Astrocyte of the spinal cord (primary cell): Measurements from ENCODE around the gene HPX.

Experiments
- DNase-seq: peaks from one replicate; pipeline ENCODE4 v3.0.0; 2011; ENCODE audit warnings: low read depth, low spot score
- H3K4me3 ChIP-seq: 2 replicates; pipeline ENCODE4 v1.5.1; 2011; ENCODE audit warnings: low read depth, mild to moderate bottlenecking, low read length, moderate library complexity
- in situ Hi-C: cut with HindIII; loops from 2 replicates; pipeline ENCODE4 v1.10.0; 2017; ENCODE audit warnings: low sequenced_read_pairs
- TF ChIP-seq, protein P1 (sequence below): IDR thresholded peaks from 2 replicates; pipeline ENCODE4 v1.5.1; 2012; ENCODE audit warnings: low read depth, mild to moderate bottlenecking, low read length, inconsistent platforms

Gene HPX

DNA sequence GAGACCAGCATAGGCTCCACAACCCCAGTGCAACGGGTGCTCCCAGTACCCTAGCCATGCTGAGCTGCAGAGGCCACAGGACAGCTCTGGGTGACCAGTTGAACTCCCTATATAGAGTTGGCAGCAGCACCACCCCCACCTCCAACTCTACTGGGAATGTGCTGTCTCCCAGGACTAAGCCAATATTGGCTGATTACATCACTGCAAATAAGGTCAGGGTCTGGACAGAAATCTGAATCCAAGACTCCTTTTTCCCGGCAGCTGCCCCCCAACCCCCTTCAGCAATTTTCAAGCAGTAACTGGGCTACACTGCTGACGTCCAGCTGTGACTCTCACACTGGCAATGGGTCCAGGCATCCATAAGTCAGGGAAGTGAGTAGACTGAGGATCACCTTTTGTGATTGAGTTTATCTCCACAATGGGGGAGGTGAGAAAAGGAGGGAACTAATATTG is at the start of gene HPX:
HPX (minus strand) TSS at position 82 of the 453 bp plus-strand sequence; CDS start at position 58, 24 bp downstream.
- DNase-seq = no peak
- no peak within 1 kb of the TSS for H3K4me3 ChIP-seq
- TF ChIP-seq, protein P1, sequence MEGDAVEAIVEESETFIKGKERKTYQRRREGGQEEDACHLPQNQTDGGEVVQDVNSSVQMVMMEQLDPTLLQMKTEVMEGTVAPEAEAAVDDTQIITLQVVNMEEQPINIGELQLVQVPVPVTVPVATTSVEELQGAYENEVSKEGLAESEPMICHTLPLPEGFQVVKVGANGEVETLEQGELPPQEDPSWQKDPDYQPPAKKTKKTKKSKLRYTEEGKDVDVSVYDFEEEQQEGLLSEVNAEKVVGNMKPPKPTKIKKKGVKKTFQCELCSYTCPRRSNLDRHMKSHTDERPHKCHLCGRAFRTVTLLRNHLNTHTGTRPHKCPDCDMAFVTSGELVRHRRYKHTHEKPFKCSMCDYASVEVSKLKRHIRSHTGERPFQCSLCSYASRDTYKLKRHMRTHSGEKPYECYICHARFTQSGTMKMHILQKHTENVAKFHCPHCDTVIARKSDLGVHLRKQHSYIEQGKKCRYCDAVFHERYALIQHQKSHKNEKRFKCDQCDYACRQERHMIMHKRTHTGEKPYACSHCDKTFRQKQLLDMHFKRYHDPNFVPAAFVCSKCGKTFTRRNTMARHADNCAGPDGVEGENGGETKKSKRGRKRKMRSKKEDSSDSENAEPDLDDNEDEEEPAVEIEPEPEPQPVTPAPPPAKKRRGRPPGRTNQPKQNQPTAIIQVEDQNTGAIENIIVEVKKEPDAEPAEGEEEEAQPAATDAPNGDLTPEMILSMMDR = no peak
- in situ Hi-C loops = no loop called here

- TF ChIP-seq, protein P1 = no peak
Observed at GRCh38 chr11:6489306-6489705, 48.5 kb upstream of the HPX start.

DNA sequence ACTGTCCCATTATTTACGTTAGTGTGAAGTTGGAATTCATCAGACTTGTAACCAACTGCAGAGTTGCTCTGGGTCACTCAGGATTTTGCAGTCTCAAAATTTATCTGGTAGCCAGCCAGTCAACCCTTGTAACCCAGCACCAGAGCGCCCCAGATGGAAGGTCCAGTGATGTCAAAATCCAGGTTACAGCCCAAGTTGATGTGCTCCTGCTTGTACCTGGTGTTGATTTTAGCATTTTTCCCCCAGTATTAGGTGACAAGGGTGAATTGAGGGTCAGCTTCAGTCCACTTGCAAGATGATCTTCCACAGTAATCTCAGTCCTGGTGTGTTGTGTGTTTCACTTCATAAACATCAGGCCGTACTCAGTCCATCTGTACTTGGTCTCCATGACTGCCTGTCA is 48.0 kb upstream of the HPX start:
- in situ Hi-C loops = no loop called here
- DNase-seq = no peak
- H3K4me3 ChIP-seq = no peak overlapping the region
- TF ChIP-seq, protein P1 = no peak

More at GRCh38 chr11:6489306-6489705, 48.5 kb upstream of the HPX start:
- no peak for DNase-seq
- H3K4me3 ChIP-seq = no peak overlapping the region
- in situ Hi-C loops = no loop called here

DNA sequence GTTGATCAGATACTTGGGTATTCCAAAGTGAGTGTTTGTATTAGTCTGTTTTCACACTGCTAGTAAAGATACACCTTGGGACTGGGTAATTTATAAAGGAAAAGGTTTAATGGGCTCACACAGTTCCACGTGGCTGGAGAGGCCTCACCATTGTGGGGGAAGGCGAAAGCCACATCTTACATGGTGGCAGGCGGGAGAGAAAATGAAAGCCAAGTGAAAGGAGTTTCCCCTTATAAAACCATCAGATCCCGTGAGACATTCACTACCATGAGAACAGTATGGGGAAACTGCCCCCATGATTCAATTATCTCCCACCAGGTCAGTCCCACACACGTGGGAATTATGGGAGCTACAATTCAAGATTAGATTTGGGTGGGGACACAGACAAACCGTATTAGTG is 47.6 kb upstream of the HPX start:
- TF ChIP-seq, protein P1 = no peak
- no peak overlapping the region for H3K4me3 ChIP-seq
- in situ Hi-C loops = no loop called here
- DNase-seq = no peak

GRCh38 chr11:6486938-6487337 is 46.2 kb upstream of the HPX start:
- H3K4me3 ChIP-seq = no peak overlapping the region
- in situ Hi-C loops = no loop called here
- TF ChIP-seq, protein P1 = no peak
- no peak for DNase-seq

DNA sequence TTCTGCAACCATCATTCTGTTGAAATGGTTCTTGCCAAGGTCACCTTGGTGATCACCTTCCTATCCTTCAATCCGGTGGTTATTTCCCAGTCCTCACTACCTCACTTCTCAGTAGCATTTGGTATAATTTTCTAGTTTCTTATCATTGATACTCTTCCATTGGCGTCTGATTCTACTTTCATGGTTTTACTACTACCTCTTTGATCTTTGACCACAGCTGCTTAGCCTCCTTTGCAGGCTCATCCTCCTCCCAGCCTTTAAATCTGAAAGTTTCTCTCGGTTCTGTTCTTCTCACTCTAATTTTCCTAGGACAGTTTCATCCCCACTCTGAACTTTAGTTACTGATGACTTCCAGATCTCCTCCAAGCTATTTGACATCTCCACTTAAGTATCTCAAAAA is 45.5 kb upstream of the HPX start:
- TF ChIP-seq, protein P1 = no peak
- no peak for DNase-seq
- H3K4me3 ChIP-seq = no peak overlapping the region
- in situ Hi-C loops = no loop called here

GRCh38 chr11:6485661-6486060 is 44.9 kb upstream of the HPX start:
- TF ChIP-seq, protein P1 = no peak

More at GRCh38 chr11:6485661-6486060, 44.9 kb upstream of the HPX start:
- in situ Hi-C loops = no loop called here
- H3K4me3 ChIP-seq = no peak overlapping the region
- DNase-seq = no peak
